HepG2 (cell line): ENCODE results near the gene ICAM5. TPM values are rescaled to one million over a fixed set of nuclear protein-coding genes. Genes with fewer than 3 reads are reported as not detected.
A peak's percentile ranks its signal among the peaks of the same experiment; 100 is the strongest.

Experiments used
- CCDC6 ChIP-seq: sonication (generic); formaldehyde crosslinking; IDR thresholded peaks from 2 replicates; pipeline ENCODE4 v1.8.1; 2022; ENCODE audit warnings: mild to moderate bottlenecking, missing genetic modification reagents, moderate library complexity
- DNMT3B ChIP-seq: conservative IDR thresholded peaks from 2 replicates; pipeline ENCODE4 v1.6.1; 2016; ENCODE audit warnings: missing biosample characterization, control low read depth
- ELF3 ChIP-seq: IDR thresholded peaks from 2 replicates; pipeline ENCODE4 v1.6.1; 2016; ENCODE audit warnings: missing genetic modification reagents, missing compliant biosample characterization
- HMG20B ChIP-seq: conservative IDR thresholded peaks from 2 replicates; pipeline ENCODE4 v1.6.1; 2016; ENCODE audit warnings: missing genetic modification reagents, missing compliant biosample characterization
- HNRNPK ChIP-seq: fragments of 200-400 bp; formaldehyde crosslinking; IDR thresholded peaks from 2 replicates; pipeline ENCODE4 v1.6.1; 2018; ENCODE audit warnings: low read length, low read depth, moderate library complexity, mild to moderate bottlenecking; ENCODE audit not compliant: poor library complexity, severe bottlenecking
- HNRNPLL ChIP-seq: fragments of 200-400 bp; formaldehyde crosslinking; IDR thresholded peaks from 2 replicates; pipeline ENCODE4 v1.6.1; 2017; ENCODE audit warnings: mild to moderate bottlenecking, low read depth, low read length; ENCODE audit not compliant: poor library complexity, severe bottlenecking
- KMT2B ChIP-seq: IDR thresholded peaks from 2 replicates; pipeline ENCODE4 v1.6.1; 2016; ENCODE audit warnings: missing genetic modification reagents, missing compliant biosample characterization
- MIER3 ChIP-seq: IDR thresholded peaks from 2 replicates; pipeline ENCODE4 v1.6.1; 2016; ENCODE audit warnings: missing compliant biosample characterization, borderline replicate concordance
- MYC ChIP-seq: sonication (generic); formaldehyde crosslinking; IDR thresholded peaks from 2 replicates; pipeline ENCODE4 v1.9.0; 2021; ENCODE audit warnings: missing genetic modification reagents, borderline replicate concordance
- MYNN ChIP-seq: sonication (generic); formaldehyde crosslinking; IDR thresholded peaks from 2 replicates; pipeline ENCODE4 v1.4.0; 2020; ENCODE audit warnings: mild to moderate bottlenecking, low read depth, missing genetic modification reagents
- RELA ChIP-seq: sonication (generic); formaldehyde crosslinking; IDR thresholded peaks from 2 replicates; pipeline ENCODE4 v1.4.0; 2020; ENCODE audit warnings: missing genetic modification reagents
- REXO4 ChIP-seq: sonication (generic); formaldehyde crosslinking; IDR thresholded peaks from 2 replicates; pipeline ENCODE4 v1.8.0; 2022; ENCODE audit warnings: missing genetic modification reagents, mild to moderate bottlenecking, borderline replicate concordance
- TEAD3 ChIP-seq: optimal IDR thresholded peaks from 2 replicates; pipeline ENCODE3; 2016; ENCODE audit warnings: borderline replicate concordance
- XRCC5 ChIP-seq: fragments of 200-400 bp; formaldehyde crosslinking; optimal IDR thresholded peaks from 2 replicates; pipeline ENCODE3; 2017; ENCODE audit warnings: mild to moderate bottlenecking, low read length
- ZNF10 ChIP-seq: sonication (generic); formaldehyde crosslinking; IDR thresholded peaks from 2 replicates; pipeline ENCODE4 v1.4.0; 2020; ENCODE audit warnings: mild to moderate bottlenecking, low read depth, missing genetic modification reagents, borderline replicate concordance
- ZNF136 ChIP-seq: sonication (generic); formaldehyde crosslinking; IDR thresholded peaks from 2 replicates; pipeline ENCODE4 v1.8.1; 2022; ENCODE audit warnings: low read depth, mild to moderate bottlenecking, moderate library complexity, missing genetic modification reagents
- ZNF382 ChIP-seq: sonication (generic); formaldehyde crosslinking; IDR thresholded peaks from 2 replicates; pipeline ENCODE4 v1.5.0; 2020; ENCODE audit warnings: missing genetic modification reagents, mild to moderate bottlenecking, borderline replicate concordance
- ZNF44 ChIP-seq: sonication (generic); formaldehyde crosslinking; IDR thresholded peaks from 2 replicates; pipeline ENCODE4 v1.5.1; 2020; ENCODE audit warnings: mild to moderate bottlenecking, missing genetic modification reagents
- ZNF709 ChIP-seq: sonication (generic); formaldehyde crosslinking; IDR thresholded peaks from 2 replicates; pipeline ENCODE4 v1.5.0; 2020; ENCODE audit warnings: mild to moderate bottlenecking, missing genetic modification reagents
- ZNF781 ChIP-seq: sonication (generic); formaldehyde crosslinking; IDR thresholded peaks from 2 replicates; pipeline ENCODE4 v1.5.1; 2020; ENCODE audit warnings: borderline replicate concordance, mild to moderate bottlenecking, missing genetic modification reagents; ENCODE audit errors: not compliant biosample characterization
- ZNF816 ChIP-seq: sonication (generic); formaldehyde crosslinking; IDR thresholded peaks from 2 replicates; pipeline ENCODE4 v1.8.0; 2022; ENCODE audit warnings: missing genetic modification reagents, mild to moderate bottlenecking, borderline replicate concordance
- ZSCAN31 ChIP-seq: sonication (generic); formaldehyde crosslinking; IDR thresholded peaks from 2 replicates; pipeline ENCODE4 v1.5.0; 2020; ENCODE audit warnings: low read depth, mild to moderate bottlenecking, missing genetic modification reagents
- polyA plus RNA-seq, 8 experiments: library from polyadenylated mRNA; depleted of rRNA in 3 of 8; stranded (reverse) in 7 of 8; unstranded in 1 of 8; fragments of >200 nt; fragmentation: Illumina TruSeq in 4 of 8; extraction: Trizol in 4 of 8; gene quantifications; 2 replicates each; pipeline versions ENCODE4 v1.2.1 to v1.2.3, GENCODE V29; 2011 to 2016; ENCODE audit warnings: low read depth in 4 of 8, missing spikeins in 1 of 8, mixed read lengths in 1 of 8; ENCODE audit not compliant: insufficient read depth in 1 of 8
- total RNA-seq, 5 experiments: library from RNA; depleted of rRNA; stranded (reverse); fragments of >200 nt; fragmentation: Illumina TruSeq; extraction: Trizol; gene quantifications; 2 replicates each; pipeline ENCODE4 v1.2.3, GENCODE V29; 2016; ENCODE audit warnings: low read depth in 1 of 5
- TF ChIP-seq, protein P1 (sequence below): sonication (generic); formaldehyde crosslinking; IDR thresholded peaks from 2 replicates; pipeline ENCODE4 v1.4.0; 2020; ENCODE audit warnings: missing genetic modification reagents, mild to moderate bottlenecking, borderline replicate concordance
- TF ChIP-seq, protein P2 (sequence below): IDR thresholded peaks from 2 replicates; pipeline ENCODE4 v1.6.1; 2016; ENCODE audit warnings: missing compliant biosample characterization, missing genetic modification reagents, borderline replicate concordance
- TF ChIP-seq, protein P3 (sequence below): sonication (generic); formaldehyde crosslinking; IDR thresholded peaks from 2 replicates; pipeline ENCODE4 v1.5.0; 2020; ENCODE audit warnings: missing genetic modification reagents

The ICAM5 gene
- total and polyA plus RNA-seq, 2 of the 13 experiments (the other 11 are each of a cell fraction or from before 2014, with no cell fraction given) = 0.46 to 1.6 TPM

DNA sequence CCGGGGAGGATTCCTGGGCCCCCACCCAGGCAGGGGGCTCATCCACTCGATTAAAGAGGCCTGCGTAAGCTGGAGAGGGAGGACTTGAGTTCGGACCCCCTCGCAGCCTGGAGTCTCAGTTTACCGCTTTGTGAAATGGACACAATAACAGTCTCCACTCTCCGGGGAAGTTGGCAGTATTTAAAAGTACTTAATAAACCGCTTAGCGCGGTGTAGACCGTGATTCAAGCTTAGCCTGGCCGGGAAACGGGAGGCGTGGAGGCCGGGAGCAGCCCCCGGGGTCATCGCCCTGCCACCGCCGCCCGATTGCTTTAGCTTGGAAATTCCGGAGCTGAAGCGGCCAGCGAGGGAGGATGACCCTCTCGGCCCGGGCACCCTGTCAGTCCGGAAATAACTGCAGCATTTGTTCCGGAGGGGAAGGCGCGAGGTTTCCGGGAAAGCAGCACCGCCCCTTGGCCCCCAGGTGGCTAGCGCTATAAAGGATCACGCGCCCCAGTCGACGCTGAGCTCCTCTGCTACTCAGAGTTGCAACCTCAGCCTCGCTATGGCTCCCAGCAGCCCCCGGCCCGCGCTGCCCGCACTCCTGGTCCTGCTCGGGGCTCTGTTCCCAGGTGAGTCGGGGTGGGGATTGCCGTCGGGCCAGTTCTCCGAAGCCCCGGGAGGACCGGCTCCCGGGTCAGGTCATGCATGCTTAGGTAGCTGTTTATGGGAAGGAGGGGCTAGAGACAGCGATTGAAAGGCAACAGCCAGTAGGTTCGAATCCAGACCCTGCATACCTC is 18.9 kb upstream of the ICAM5 start, which contains the start of gene ICAM1 (continued):
- peak; percentile 99 for TF ChIP-seq RELA (CRISPR knock-in tag)
- TF ChIP-seq ZNF781 (CRISPR knock-in tag) = peak; percentile 59
- TF ChIP-seq DNMT3B (CRISPR knock-in tag) = peak; percentile 89; the same call in 1 of the 2 replicates
- TF ChIP-seq, protein P1, sequence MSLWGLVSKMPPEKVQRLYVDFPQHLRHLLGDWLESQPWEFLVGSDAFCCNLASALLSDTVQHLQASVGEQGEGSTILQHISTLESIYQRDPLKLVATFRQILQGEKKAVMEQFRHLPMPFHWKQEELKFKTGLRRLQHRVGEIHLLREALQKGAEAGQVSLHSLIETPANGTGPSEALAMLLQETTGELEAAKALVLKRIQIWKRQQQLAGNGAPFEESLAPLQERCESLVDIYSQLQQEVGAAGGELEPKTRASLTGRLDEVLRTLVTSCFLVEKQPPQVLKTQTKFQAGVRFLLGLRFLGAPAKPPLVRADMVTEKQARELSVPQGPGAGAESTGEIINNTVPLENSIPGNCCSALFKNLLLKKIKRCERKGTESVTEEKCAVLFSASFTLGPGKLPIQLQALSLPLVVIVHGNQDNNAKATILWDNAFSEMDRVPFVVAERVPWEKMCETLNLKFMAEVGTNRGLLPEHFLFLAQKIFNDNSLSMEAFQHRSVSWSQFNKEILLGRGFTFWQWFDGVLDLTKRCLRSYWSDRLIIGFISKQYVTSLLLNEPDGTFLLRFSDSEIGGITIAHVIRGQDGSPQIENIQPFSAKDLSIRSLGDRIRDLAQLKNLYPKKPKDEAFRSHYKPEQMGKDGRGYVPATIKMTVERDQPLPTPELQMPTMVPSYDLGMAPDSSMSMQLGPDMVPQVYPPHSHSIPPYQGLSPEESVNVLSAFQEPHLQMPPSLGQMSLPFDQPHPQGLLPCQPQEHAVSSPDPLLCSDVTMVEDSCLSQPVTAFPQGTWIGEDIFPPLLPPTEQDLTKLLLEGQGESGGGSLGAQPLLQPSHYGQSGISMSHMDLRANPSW = 0 out of 2 replicates have a peak, but pooled peaks have one; percentile 73
- no peak for TF ChIP-seq REXO4 (CRISPR knock-in tag)
- TF ChIP-seq KMT2B (CRISPR knock-in tag) = peak; percentile 68; the same call in 1 of the 2 replicates
- peak; percentile 91 for TF ChIP-seq XRCC5
- TF ChIP-seq MIER3 (CRISPR knock-in tag) = peak; percentile 83; the same call in 1 of the 2 replicates
- TF ChIP-seq ZNF382 (CRISPR knock-in tag) = no peak
- TF ChIP-seq HNRNPLL = peak; percentile 54
- TF ChIP-seq, protein P2, sequence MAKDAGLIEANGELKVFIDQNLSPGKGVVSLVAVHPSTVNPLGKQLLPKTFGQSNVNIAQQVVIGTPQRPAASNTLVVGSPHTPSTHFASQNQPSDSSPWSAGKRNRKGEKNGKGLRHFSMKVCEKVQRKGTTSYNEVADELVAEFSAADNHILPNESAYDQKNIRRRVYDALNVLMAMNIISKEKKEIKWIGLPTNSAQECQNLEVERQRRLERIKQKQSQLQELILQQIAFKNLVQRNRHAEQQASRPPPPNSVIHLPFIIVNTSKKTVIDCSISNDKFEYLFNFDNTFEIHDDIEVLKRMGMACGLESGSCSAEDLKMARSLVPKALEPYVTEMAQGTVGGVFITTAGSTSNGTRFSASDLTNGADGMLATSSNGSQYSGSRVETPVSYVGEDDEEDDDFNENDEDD (CRISPR knock-in tag) = peak; percentile 93; the same call in 1 of the 2 replicates
- no peak for TF ChIP-seq HNRNPK
- TF ChIP-seq ZNF709 (CRISPR knock-in tag) = peak; percentile 69
- peak; percentile 75 for TF ChIP-seq HMG20B
- TF ChIP-seq MYNN (CRISPR knock-in tag) = peak; percentile 34; the same call in 1 of the 2 replicates
- TF ChIP-seq CCDC6 (CRISPR knock-in tag) = peak; percentile 86; the same call in 1 of the 2 replicates
- TF ChIP-seq ZNF44 (CRISPR knock-in tag) = no peak
- TF ChIP-seq ZNF10 (CRISPR knock-in tag) = no peak
- TF ChIP-seq, protein P3, sequence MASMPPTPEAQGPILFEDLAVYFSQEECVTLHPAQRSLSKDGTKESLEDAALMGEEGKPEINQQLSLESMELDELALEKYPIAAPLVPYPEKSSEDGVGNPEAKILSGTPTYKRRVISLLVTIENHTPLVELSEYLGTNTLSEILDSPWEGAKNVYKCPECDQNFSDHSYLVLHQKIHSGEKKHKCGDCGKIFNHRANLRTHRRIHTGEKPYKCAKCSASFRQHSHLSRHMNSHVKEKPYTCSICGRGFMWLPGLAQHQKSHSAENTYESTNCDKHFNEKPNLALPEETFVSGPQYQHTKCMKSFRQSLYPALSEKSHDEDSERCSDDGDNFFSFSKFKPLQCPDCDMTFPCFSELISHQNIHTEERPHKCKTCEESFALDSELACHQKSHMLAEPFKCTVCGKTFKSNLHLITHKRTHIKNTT = no peak
- 0 out of 2 replicates have a peak, but pooled peaks have one; percentile 22 for TF ChIP-seq ZNF136 (CRISPR knock-in tag)
- TF ChIP-seq ELF3 (CRISPR knock-in tag) = peak; percentile 97
- TF ChIP-seq ZNF816 (CRISPR knock-in tag) = peak; percentile 93; the same call in 1 of the 2 replicates
- TF ChIP-seq ZSCAN31 (CRISPR knock-in tag) = peak; percentile 97
- peak; percentile 70 for TF ChIP-seq TEAD3 (CRISPR knock-in tag)
- peak; percentile 92 for TF ChIP-seq MYC (CRISPR knock-in tag)
